ENCODE results near the gene CD9.
A peak's percentile ranks its signal among the peaks of the same experiment; 100 is the strongest.

The CD9 gene

GRCh38 chr12:6193853-6194815, 6.1 kb upstream of the CD9 start:
- Histone ChIP-seq H2BK12ac (ENCODE audit: low read length) (no peak overlapping the region), H3K4ac (ENCODE audit: low read length) (peak overlapping the region; percentile 57), H3K9me3 (replicated peaks in 1 of 2; ENCODE audit: control insufficient read depth in 2 of 2, insufficient read depth in 1 of 2, low read depth in 1 of 2, low read length in 2 of 2) (no peaks in the 10 kb centered on the region), H3K23ac (ENCODE audit: low read depth, low read length, poor library complexity) (no peak overlapping the region), H4K91ac (ENCODE audit: low read depth, low read length, poor library complexity) (peak overlapping the region; percentile 94), H2AK5ac (ENCODE audit: low read depth, low read length) (peak overlapping the region; percentile 49), H3K9ac (ENCODE audit: low read depth, low read length, poor library complexity) (no peak overlapping the region), H3K4me2 (ENCODE audit: insufficient read depth, low read length, poor library complexity, severe bottlenecking) (no peak overlapping the region), H2BK5ac (ENCODE audit: low read length) (no peak overlapping the region), H3K4me1 (ENCODE audit: control insufficient read depth in 2 of 2, insufficient read depth in 1 of 2, low read depth in 1 of 2, low read length in 2 of 2) (peaks cover 7 to 9% of the 10 kb centered on the region in 2 donors), H3K36me3 (replicated peaks in 1 of 2; ENCODE audit: control insufficient read depth in 2 of 2, insufficient read depth in 2 of 2, low read length in 2 of 2) (no peaks in the 10 kb centered on the region), H2AFZ (ENCODE audit: low read length) (no peak overlapping the region), H3K14ac (ENCODE audit: low read length) (peak overlapping the region; percentile 97), H3K27ac (replicated peaks; ENCODE audit: low read length) (no peak overlapping the region), H4K8ac (ENCODE audit: low read depth, low read length) (no peak overlapping the region), H2BK120ac (ENCODE audit: low read depth, low read length) (peak overlapping the region; percentile 66), H3K18ac (ENCODE audit: low read length) (peak overlapping the region; percentile 93), H3K79me1 (ENCODE audit: low read depth, low read length) (no peaks in the 10 kb centered on the region), H3K27me3 (ENCODE audit: control insufficient read depth in 3 of 3, insufficient read depth in 3 of 3, low read depth in 1 of 3, low read length in 3 of 3) (peaks cover 0 to 19% (median 8%) of the 10 kb centered on the region in 3 experiments), H3K4me3 (ENCODE audit: low read length in 2 of 2) (no peak overlapping the region), H2BK15ac (ENCODE audit: low read length) (peak overlapping the region; percentile 87)
- no CpG with 5 or more reads among the region's 19 CpGs for WGBS, 2 donors (ENCODE audit: extremely low coverage in 2 of 2, insufficient read length in 2 of 2, insufficient replicate concordance in 1 of 2)
- DNase-seq (ENCODE audit: low spot score), result no peak

DNA sequence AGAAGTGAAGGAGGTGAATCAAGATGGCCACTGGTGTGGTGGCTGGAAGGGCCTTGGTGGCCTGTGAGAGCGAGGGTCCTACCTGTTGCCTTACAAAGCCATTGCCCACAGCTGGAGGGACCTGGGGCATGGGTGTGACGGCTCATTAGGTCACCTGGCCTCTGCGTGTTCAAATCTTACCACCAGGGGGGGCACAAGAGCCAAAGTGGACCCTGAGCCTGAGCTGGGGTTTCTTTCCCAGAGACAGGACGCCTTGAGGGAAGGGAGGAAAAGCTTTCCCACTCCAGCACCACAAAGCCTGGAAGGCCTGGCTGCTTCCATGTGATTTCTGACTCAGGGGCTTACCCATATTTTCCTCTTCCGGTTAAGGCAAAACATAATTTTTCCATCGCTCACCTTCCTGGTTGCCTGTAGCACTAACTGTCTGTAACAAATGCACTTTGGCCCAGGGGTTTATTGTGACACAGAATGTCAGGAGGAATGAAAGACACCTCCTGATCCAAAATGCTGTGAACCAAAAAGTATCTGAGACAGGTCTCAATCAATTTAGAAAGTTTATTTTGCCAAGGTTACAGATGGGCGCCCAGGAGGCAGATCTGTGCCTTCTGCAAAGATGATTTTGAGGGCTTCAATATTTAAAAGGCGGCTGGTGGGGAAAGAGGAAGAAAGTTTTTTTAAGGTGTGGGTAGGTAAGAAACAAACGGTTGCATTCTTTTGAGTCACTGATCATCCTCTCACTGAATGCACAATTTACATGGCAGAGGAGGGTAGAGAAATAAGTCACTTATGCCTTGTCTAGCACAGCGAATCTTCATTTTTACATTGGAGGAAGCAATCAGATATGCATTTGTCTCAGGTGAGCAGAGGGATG, 4.3 kb upstream of the CD9 start:
- Histone ChIP-seq H2BK12ac (ENCODE audit: low read length) (no peak overlapping the region), H3K27me3 (ENCODE audit: control insufficient read depth in 3 of 3, insufficient read depth in 3 of 3, low read depth in 1 of 3, low read length in 3 of 3) (peaks cover 5 to 34% (median 24%) of the 10 kb centered on the region in 3 experiments), H2BK5ac (ENCODE audit: low read length) (no peak overlapping the region), H3K4me2 (ENCODE audit: insufficient read depth, low read length, poor library complexity, severe bottlenecking) (no peak overlapping the region), H3K4ac (ENCODE audit: low read length) (no peak overlapping the region), H2AFZ (ENCODE audit: low read length) (peak overlapping the region; percentile 54), H3K79me1 (ENCODE audit: low read depth, low read length) (no peaks in the 10 kb centered on the region), H4K91ac (ENCODE audit: low read depth, low read length, poor library complexity) (no peak overlapping the region), H2AK5ac (ENCODE audit: low read depth, low read length) (no peak overlapping the region), H2BK15ac (ENCODE audit: low read length) (no peak overlapping the region), H4K8ac (ENCODE audit: low read depth, low read length) (no peak overlapping the region), H3K36me3 (replicated peaks in 1 of 2; ENCODE audit: control insufficient read depth in 2 of 2, insufficient read depth in 2 of 2, low read length in 2 of 2) (no peaks in the 10 kb centered on the region), H3K4me3 (ENCODE audit: low read length in 2 of 2) (no peak overlapping the region), H3K4me1 (ENCODE audit: control insufficient read depth in 2 of 2, insufficient read depth in 1 of 2, low read depth in 1 of 2, low read length in 2 of 2) (peaks cover 13 to 20% of the 10 kb centered on the region in 2 donors), H3K14ac (ENCODE audit: low read length) (no peak overlapping the region), H2BK120ac (ENCODE audit: low read depth, low read length) (no peak overlapping the region), H3K9ac (ENCODE audit: low read depth, low read length, poor library complexity) (no peak overlapping the region), H3K23ac (ENCODE audit: low read depth, low read length, poor library complexity) (no peak overlapping the region), H3K9me3 (replicated peaks in 1 of 2; ENCODE audit: control insufficient read depth in 2 of 2, insufficient read depth in 1 of 2, low read depth in 1 of 2, low read length in 2 of 2) (no peaks in the 10 kb centered on the region), H3K27ac (replicated peaks; ENCODE audit: low read length) (no peak overlapping the region), H3K18ac (ENCODE audit: low read length) (no peak overlapping the region)
- peak; percentile 82 for DNase-seq (ENCODE audit: low spot score)
- WGBS, 2 donors (ENCODE audit: extremely low coverage in 2 of 2, insufficient read length in 2 of 2, insufficient replicate concordance in 1 of 2), result 100% methylated on average over 1 of the region's 10 CpGs; no CpG with 5 or more reads in 1 of the 2 donors

DNA sequence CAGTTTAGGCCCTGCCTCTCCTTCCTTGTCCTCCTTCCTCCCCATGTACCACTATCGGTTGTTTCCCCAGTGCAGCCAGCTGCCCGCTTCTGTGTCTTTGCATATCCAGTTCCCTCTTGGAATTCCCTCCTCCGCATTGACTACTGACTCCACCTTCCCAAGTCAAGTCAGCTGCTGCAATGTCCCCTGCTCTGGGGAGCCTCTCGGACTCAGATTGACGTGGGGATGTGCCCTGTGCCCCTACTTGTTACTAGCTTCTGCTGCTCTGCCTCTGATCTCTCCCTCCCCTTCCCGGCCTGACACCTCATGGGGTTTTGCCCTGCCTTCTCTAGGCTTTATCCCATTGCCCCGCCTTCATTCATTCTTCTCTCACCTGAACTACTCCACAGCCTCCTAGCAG, 2.1 kb upstream of the CD9 start:
- no peak overlapping the region for H3K4me3 ChIP-seq (ENCODE audit: low read length in 2 of 2)
- H3K36me3 ChIP-seq (replicated peaks in 1 of 2; ENCODE audit: control insufficient read depth in 2 of 2, insufficient read depth in 2 of 2, low read length in 2 of 2), result no peaks in the 10 kb centered on the region
- H2AK5ac ChIP-seq (ENCODE audit: low read depth, low read length), result no peak overlapping the region
- no peak overlapping the region for H3K9ac ChIP-seq (ENCODE audit: low read depth, low read length, poor library complexity)
- no peak overlapping the region for H2BK12ac ChIP-seq (ENCODE audit: low read length)
- no peak overlapping the region for H3K18ac ChIP-seq (ENCODE audit: low read length)
- H3K27ac ChIP-seq (replicated peaks; ENCODE audit: low read length), result no peak overlapping the region
- WGBS, 2 donors (ENCODE audit: extremely low coverage in 2 of 2, insufficient read length in 2 of 2, insufficient replicate concordance in 1 of 2), result no CpG with 5 or more reads among the region's 7 CpGs
- no peaks in the 10 kb centered on the region for H3K9me3 ChIP-seq (replicated peaks in 1 of 2; ENCODE audit: control insufficient read depth in 2 of 2, insufficient read depth in 1 of 2, low read depth in 1 of 2, low read length in 2 of 2)
- no peak overlapping the region for H2BK5ac ChIP-seq (ENCODE audit: low read length)
- H2BK120ac ChIP-seq (ENCODE audit: low read depth, low read length), result no peak overlapping the region
- no peak overlapping the region for H2AFZ ChIP-seq (ENCODE audit: low read length)
- no peaks in the 10 kb centered on the region for H3K79me1 ChIP-seq (ENCODE audit: low read depth, low read length)
- no peak for DNase-seq (ENCODE audit: low spot score)
- no peak overlapping the region for H3K23ac ChIP-seq (ENCODE audit: low read depth, low read length, poor library complexity)
- peaks cover 10 to 55% (median 45%) of the 10 kb centered on the region in 3 experiments for H3K27me3 ChIP-seq (ENCODE audit: control insufficient read depth in 3 of 3, insufficient read depth in 3 of 3, low read depth in 1 of 3, low read length in 3 of 3)
- H3K4me2 ChIP-seq (ENCODE audit: insufficient read depth, low read length, poor library complexity, severe bottlenecking), result no peak overlapping the region
- no peak overlapping the region for H3K14ac ChIP-seq (ENCODE audit: low read length)
- H3K4me1 ChIP-seq (ENCODE audit: control insufficient read depth in 2 of 2, insufficient read depth in 1 of 2, low read depth in 1 of 2, low read length in 2 of 2), result peaks cover 13 to 29% of the 10 kb centered on the region in 2 donors
- no peak overlapping the region for H2BK15ac ChIP-seq (ENCODE audit: low read length)
- no peak overlapping the region for H3K4ac ChIP-seq (ENCODE audit: low read length)
- H4K91ac ChIP-seq (ENCODE audit: low read depth, low read length, poor library complexity), result no peak overlapping the region
- no peak overlapping the region for H4K8ac ChIP-seq (ENCODE audit: low read depth, low read length)

Measured in neuronal stem cell (in vitro differentiated cells).